Osteocyte (in vitro differentiated cells): ENCODE results near the gene SEC22A. TPM values are rescaled to one million over a fixed set of nuclear protein-coding genes. Genes with fewer than 3 reads are reported as not detected.

Experiments used
- DNase-seq: peaks from one replicate; pipeline ENCODE4 v3.0.0; 2021; ENCODE audit warnings: mixed read lengths; ENCODE audit not compliant: unreplicated experiment; ENCODE audit errors: extremely low spot score
- H3K27ac Mint-ChIP-seq: one replicate; pipeline ENCODE4 v1.8.0; 2021; ENCODE audit warnings: mild to moderate bottlenecking, mixed read lengths; ENCODE audit not compliant: unreplicated experiment
- H3K27me3 Mint-ChIP-seq: one replicate; pipeline ENCODE4 v1.8.0; 2021; ENCODE audit warnings: mixed read lengths; ENCODE audit not compliant: unreplicated experiment
- H3K36me3 Mint-ChIP-seq: one replicate; pipeline ENCODE4 v1.8.0; 2021; ENCODE audit warnings: mixed read lengths; ENCODE audit not compliant: unreplicated experiment
- H3K4me1 Mint-ChIP-seq: one replicate; pipeline ENCODE4 v1.8.0; 2021; ENCODE audit warnings: mixed read lengths; ENCODE audit not compliant: unreplicated experiment
- H3K4me3 Mint-ChIP-seq: one replicate; pipeline ENCODE4 v1.8.0; 2021; ENCODE audit warnings: mild to moderate bottlenecking, moderate library complexity, mixed read lengths; ENCODE audit not compliant: unreplicated experiment
- H3K9me3 Mint-ChIP-seq: one replicate; pipeline ENCODE4 v1.8.0; 2021; ENCODE audit warnings: mixed read lengths; ENCODE audit not compliant: unreplicated experiment
- CTCF ChIP-seq: fragments of 200-600 bp; sonication (generic); IDR thresholded peaks from 2 replicates; pipeline ENCODE4 v1.5.0; 2021; ENCODE audit warnings: antibody characterized with exemption, mild to moderate bottlenecking, moderate library complexity
- long read RNA-seq: library from polyadenylated mRNA; unstranded; transcript quantifications from one replicate; pipeline ENCODE4 v2.0.0, GENCODE V29; 2021
- total RNA-seq: library from RNA; stranded (reverse); gene quantifications from 2 replicates; pipeline ENCODE4 v1.2.1, GENCODE V29; 2021

Gene SEC22A
- 17.5 and 19.1 TPM in 2 replicates for total RNA-seq
- long read RNA-seq, full-length matches to known transcripts, result 118 of 137 reads
- long read RNA-seq, partial matches to known transcripts, result 6 of 137 reads
- long read RNA-seq, other reads (novel, unspliced or antisense), result 13 of 137 reads

GRCh38 chr3:123201557-123202427 lies at the start of gene SEC22A:
TSS of gene SEC22A (plus strand) at chr3:123201943. CDS start at chr3:123209218, 7,275 bp downstream.
- H3K4me3 Mint-ChIP-seq, result peak within 1 kb of the TSS; percentile 91
- H3K4me1 Mint-ChIP-seq, result peaks cover 16% of the 10 kb centered on the region
- H3K27me3 Mint-ChIP-seq, result no peaks in the 10 kb centered on the region
- no peaks in the 10 kb centered on the region for H3K36me3 Mint-ChIP-seq
- peak; percentile 95 for DNase-seq
- H3K27ac Mint-ChIP-seq, result peak within 1 kb of the TSS; percentile 91
- no peaks in the 10 kb centered on the region for H3K9me3 Mint-ChIP-seq
- TF ChIP-seq CTCF, result no peak

- H3K27me3 Mint-ChIP-seq, result no peaks in the 10 kb centered on the region
- peaks cover 43% of the 10 kb centered on the region for H3K36me3 Mint-ChIP-seq
- DNase-seq, result peak; percentile 30
- no peaks in the 10 kb centered on the region for H3K9me3 Mint-ChIP-seq
- H3K4me3 Mint-ChIP-seq, result no peak overlapping the region
- no peak for TF ChIP-seq CTCF
- H3K4me1 Mint-ChIP-seq, result peaks cover 2% of the 10 kb centered on the region
- H3K27ac Mint-ChIP-seq, result no peak overlapping the region
Observed at GRCh38 chr3:123152687-123153086, 49.1 kb upstream of the SEC22A start.

- H3K4me3 Mint-ChIP-seq, result no peak overlapping the region
- no peaks in the 10 kb centered on the region for H3K9me3 Mint-ChIP-seq
- peaks cover 44% of the 10 kb centered on the region for H3K36me3 Mint-ChIP-seq
- H3K27me3 Mint-ChIP-seq, result no peaks in the 10 kb centered on the region
- peaks cover 2% of the 10 kb centered on the region for H3K4me1 Mint-ChIP-seq
- no peak overlapping the region for H3K27ac Mint-ChIP-seq
- DNase-seq, result peak; percentile 49
- no peak for TF ChIP-seq CTCF
Observed at GRCh38 chr3:123153125-123154019, 48.4 kb upstream of the SEC22A start.

- TF ChIP-seq CTCF, result no peak
- peak; percentile 78 for DNase-seq
- Mint-ChIP-seq H3K9me3 (no peaks in the 10 kb centered on the region), H3K4me1 (peaks cover 2% of the 10 kb centered on the region), H3K27ac (no peak overlapping the region), H3K4me3 (no peak overlapping the region), H3K27me3 (no peaks in the 10 kb centered on the region), H3K36me3 (peaks cover 36% of the 10 kb centered on the region)
Observed at GRCh38 chr3:123154020-123154985, 47.4 kb upstream of the SEC22A start.
